ENCODE data around the gene PLEKHG5.

DNA sequence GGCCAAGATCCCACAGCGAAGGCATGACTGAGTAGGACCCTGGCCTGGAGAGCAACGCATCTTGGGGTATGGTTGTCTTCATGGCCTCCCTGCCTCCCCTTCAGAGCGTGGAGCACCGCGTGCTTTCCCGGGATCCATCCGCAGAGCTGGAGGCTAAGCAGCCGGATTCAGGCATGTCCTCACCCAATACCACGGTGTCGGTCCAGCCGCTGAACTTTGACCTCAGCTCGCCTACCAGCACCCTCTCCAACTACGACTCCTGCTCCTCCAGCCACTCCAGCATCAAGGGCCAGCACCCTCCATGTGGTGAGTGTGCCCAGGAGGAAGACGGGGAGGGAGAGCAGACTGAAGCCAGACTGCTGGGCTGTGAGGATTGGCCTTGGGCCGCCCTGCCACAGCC, 47.1 kb downstream of the PLEKHG5 start:
- TF ChIP-seq, protein P1, sequence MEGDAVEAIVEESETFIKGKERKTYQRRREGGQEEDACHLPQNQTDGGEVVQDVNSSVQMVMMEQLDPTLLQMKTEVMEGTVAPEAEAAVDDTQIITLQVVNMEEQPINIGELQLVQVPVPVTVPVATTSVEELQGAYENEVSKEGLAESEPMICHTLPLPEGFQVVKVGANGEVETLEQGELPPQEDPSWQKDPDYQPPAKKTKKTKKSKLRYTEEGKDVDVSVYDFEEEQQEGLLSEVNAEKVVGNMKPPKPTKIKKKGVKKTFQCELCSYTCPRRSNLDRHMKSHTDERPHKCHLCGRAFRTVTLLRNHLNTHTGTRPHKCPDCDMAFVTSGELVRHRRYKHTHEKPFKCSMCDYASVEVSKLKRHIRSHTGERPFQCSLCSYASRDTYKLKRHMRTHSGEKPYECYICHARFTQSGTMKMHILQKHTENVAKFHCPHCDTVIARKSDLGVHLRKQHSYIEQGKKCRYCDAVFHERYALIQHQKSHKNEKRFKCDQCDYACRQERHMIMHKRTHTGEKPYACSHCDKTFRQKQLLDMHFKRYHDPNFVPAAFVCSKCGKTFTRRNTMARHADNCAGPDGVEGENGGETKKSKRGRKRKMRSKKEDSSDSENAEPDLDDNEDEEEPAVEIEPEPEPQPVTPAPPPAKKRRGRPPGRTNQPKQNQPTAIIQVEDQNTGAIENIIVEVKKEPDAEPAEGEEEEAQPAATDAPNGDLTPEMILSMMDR (conservative IDR thresholded peaks at IDR 0.05), result no peak
- TF ChIP-seq ZFX (IDR thresholded peaks at IDR 0.05), result no peak
